PC-3 (cell line): Measurements from ENCODE around the gene RPP21.

Experiments used
- EZH2 ChIP-seq: fragments of 300-600 bp; sonication (generic); IDR thresholded peaks from one replicate; pipeline ENCODE4 v1.6.1; 2017; ENCODE audit warnings: antibody characterized with exemption, mild to moderate bottlenecking, low read length; ENCODE audit not compliant: unreplicated experiment
- TF ChIP-seq, protein P1 (sequence below): fragments of 300-600 bp; sonication (generic); conservative IDR thresholded peaks from 2 replicates; pipeline ENCODE4 v1.5.1; 2017; ENCODE audit warnings: antibody characterized with exemption, low read depth, mild to moderate bottlenecking, low read length

DNA sequence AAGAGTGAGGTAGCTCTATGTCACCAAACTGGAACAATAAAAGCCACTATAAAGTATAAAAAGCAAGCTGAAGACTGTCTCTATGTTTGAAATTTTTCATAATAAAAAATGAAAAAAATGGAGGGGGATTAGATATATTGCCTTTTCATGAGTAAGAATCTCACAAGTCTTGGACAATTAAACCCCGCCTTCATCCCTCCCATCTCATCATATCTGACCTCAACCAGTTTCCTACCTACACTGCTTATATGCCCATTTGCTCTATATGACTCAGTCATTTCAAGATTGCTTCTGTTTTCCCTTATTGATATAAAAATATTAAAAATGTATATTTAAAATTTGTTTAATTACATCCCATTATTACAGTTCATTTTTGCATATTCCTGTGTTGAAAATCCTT lies 21.1 kb upstream of the RPP21 start:
- TF ChIP-seq EZH2, result no peak
- TF ChIP-seq, protein P1, sequence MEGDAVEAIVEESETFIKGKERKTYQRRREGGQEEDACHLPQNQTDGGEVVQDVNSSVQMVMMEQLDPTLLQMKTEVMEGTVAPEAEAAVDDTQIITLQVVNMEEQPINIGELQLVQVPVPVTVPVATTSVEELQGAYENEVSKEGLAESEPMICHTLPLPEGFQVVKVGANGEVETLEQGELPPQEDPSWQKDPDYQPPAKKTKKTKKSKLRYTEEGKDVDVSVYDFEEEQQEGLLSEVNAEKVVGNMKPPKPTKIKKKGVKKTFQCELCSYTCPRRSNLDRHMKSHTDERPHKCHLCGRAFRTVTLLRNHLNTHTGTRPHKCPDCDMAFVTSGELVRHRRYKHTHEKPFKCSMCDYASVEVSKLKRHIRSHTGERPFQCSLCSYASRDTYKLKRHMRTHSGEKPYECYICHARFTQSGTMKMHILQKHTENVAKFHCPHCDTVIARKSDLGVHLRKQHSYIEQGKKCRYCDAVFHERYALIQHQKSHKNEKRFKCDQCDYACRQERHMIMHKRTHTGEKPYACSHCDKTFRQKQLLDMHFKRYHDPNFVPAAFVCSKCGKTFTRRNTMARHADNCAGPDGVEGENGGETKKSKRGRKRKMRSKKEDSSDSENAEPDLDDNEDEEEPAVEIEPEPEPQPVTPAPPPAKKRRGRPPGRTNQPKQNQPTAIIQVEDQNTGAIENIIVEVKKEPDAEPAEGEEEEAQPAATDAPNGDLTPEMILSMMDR, result no peak
